Eye (tissue), 1 donor: ENCODE results near the gene MFAP3L.
A peak's percentile ranks its signal among the peaks of the same experiment; 100 is the strongest.
"Not testable (repeated sequence)": the region's sequence is repeated elsewhere in the genome, so short reads cannot be mapped to it uniquely, and the experiment has no call there.

Source experiments
- DNase-seq: peaks from one replicate; pipeline ENCODE4 v3.0.0-alpha.2; 2015

MFAP3L gene

GRCh38 chr4:170026253-170027021 is at the start of gene MFAP3L:
Gene MFAP3L, minus strand, starts transcription at chr4:170026395. Its CDS starts 20,518 bp downstream, at chr4:170005877.
- peak; percentile 95 for DNase-seq

DNA sequence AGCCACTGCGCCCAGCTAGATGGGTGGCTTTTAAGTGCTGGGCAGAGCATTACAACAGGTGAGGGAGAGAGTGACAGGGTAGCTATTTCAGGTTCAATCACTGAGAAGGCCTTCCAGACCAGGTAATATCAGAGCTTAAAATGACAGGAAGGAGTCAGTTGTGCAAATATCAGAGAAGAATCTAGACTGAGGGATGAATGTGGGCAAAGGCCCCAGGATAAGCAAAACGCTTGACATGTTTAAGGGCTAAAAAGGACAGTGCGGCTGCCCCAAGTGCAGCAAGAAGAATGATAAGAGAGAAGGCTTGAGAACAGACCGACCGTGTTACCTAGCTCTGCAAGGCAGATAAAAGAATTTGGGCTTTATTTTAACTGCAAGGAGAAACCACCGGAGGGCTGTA is 45.0 kb upstream of the MFAP3L start:
- no peak for DNase-seq

GRCh38 chr4:170068438-170069128 is 42.4 kb upstream of the MFAP3L start:
- DNase-seq: no peak

DNA sequence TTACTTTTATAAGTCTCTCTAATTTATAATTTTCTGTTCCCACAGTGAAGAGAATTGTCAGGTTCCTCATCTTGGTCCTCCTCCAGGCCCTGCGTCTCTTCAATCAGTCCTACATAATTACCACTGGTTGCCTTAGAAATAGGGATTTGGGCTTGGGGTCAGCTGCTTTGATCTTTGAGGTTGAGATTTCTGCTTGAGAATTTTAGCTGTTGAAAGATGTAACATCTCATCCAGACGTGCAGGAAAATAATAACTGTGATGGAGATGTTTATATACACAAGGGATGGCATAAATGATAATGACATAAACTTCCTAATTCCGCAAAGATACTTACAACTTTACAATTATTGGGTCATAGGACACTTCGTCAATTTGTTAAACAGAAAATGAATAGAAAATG is 33.2 kb upstream of the MFAP3L start:
- no peak for DNase-seq

DNA sequence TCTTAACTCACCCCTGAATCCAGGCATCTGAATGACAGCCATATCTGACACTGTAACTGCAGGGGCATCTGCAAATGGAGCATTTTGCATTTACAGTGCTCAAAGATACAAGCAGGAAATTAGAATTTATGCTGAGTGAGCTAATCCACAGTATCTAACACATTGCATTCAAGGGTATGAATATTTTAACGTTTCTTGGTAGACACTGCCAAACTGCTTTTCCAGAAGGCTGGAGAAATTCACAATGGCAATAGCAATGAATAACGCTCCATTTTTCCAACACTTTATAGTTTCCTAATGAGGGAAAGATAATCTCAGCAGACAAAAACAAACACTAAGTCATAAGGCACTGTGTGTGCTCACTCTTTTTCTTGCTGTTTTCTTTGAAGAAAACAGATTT is 32.6 kb upstream of the MFAP3L start:
- no peak for DNase-seq

GRCh38 chr4:170057866-170058265 is 31.7 kb upstream of the MFAP3L start:
- DNase-seq: no peak

DNA sequence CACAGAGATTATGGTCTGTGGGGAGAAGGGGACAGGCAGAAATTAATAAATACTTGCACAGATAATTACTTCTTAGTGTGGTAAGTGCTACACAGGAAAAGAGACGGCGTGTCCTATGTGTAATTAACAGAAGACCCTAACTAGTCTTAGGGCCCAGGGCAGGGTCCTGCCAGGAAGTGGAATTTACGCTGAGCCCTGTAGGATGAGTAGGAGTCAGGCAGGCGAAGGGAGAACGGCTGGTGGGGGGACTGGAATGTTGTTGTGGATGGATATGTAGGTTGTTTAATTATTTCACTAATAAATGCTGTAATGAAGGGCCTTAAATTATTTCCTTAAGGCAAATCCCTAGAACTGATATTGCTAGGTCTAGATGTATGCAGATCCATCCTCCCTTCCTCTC is 26.7 kb upstream of the MFAP3L start:
- no peak for DNase-seq

- DNase-seq: no peak
Observed at GRCh38 chr4:170051402-170051801, 25.2 kb upstream of the MFAP3L start.

DNA sequence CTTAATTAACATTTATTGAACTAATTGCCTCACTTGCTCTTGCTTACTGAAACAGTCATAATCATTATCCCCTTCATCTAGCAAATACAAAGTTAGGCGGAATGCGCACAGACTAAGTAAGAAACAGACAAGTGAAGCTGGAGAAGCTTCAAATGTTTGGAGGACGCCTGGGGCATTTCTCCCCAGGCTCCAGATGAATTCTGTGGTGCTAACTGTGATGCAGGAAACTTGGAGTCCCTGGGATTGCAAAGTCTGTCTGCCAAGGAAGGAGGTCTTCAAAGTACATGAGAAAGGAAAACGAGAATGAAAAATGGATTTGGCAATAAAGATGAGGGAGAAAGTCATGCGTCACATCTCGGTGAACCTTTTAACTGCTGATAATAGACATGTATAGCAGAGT is 23.6 kb upstream of the MFAP3L start:
- no peak for DNase-seq

GRCh38 chr4:170047771-170048354 is 21.7 kb upstream of the MFAP3L start:
- DNase-seq: peak; percentile 86

DNA sequence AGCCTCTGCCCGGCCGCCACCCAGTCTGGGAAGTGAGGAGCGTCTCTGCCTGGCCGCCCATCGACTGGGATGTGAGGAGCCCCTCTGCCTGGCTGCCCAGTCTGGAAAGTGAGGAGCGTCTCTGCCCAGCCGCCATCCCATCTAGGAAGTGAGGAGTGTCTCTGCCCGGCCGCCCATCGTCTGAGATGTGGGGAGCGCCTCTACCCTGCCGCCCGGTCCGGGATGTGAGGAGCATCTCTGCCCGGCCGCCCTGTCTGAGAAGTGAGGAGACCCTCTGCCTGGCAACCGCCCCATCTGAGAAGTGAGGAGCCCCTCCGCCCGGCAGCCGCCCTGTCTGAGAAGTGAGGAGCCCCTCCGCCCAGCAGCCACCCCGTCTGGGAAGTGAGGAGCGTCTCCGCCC is 20.0 kb upstream of the MFAP3L start:
- not testable (repeated sequence) for DNase-seq

DNA sequence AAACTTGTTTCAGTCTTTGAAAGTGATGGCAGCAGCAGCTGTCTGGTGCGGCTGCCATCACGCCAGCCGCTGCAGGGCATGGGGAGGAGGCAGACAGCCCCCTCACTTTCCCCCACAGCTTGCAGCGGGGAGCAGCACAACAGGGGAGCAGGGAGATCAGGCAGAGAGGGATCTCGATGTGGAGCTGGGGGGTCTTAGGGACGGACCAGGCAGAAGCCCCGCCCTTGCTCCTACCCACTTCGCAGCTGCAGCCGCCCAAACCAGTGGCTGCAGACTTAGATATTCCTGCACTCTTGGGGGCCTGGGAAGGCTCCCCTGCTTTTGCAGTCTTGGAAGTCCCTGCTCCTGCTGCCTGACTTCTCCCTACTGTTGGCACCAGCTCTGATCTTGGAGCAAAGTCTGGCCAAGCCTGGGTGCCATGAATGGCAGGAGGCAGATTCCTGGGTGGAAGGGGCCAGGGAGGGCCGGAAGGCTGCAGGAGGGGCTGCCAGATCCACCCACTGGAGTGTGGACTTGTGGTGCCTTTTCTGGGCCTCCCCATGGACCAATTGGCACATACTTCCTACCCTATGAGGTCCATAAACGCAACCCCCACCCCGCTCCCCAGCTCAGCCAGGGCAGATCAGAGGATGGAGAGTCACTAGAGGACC is 14.0 kb upstream of the MFAP3L start:
- DNase-seq: no peak

GRCh38 chr4:170038769-170039168 is 12.6 kb upstream of the MFAP3L start:
- no peak for DNase-seq

DNA sequence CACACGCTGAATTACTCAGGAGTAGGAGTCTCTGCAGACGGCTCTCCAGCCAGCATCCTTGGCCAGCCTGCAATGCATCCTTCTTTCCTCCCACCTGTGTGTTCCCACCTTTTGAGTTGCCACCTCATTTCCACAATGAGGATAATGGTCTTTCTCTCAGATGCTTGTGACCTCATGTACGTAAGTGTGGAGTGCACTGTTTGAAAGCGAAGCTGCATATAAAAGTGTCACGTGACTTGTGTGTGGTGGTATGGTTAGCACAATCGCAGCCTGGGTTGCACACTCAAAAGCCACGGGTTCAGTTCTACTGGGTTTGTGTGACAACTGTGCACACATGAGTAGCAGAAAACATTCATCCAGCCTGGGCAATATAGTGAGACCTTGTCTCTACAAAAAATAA is 12.0 kb upstream of the MFAP3L start:
- DNase-seq: no peak

DNA sequence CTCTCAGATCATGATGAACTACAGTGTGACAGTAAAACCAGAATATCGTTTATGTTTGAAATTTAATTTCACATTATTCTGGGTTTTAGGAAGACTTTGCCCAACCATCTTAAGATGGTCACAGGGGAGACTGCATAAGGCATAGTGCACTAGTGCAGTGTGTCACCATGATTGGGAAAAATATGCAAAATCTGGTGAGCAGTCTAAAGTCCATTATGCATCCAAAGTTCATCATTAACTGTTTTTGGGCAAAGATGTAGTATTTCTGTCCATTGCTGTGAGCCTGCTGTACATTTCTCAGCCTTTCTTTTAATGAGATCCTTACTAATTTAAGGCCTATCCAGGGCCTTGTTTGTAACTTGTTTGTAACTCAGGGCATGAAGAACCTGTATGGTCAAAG is 11.3 kb upstream of the MFAP3L start:
- DNase-seq: no peak

DNA sequence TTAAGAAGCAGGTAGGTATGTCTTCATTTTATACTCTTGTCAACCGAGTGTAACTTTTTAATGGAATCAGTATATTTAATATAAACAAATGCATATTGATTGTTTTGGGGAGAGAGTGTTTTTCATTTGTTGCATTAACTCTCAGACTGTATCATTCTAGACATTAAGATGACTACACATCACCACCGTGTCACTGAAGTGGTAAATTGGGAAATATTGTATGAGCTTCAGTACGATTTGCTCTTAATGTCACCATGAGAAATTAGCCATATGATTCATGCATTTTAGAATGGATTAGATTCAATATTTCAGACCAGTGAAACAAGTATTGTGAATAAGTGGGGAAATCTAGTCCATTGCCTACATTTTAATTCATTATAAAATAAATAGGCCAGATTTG is 9.7 kb upstream of the MFAP3L start:
- DNase-seq: no peak

DNA sequence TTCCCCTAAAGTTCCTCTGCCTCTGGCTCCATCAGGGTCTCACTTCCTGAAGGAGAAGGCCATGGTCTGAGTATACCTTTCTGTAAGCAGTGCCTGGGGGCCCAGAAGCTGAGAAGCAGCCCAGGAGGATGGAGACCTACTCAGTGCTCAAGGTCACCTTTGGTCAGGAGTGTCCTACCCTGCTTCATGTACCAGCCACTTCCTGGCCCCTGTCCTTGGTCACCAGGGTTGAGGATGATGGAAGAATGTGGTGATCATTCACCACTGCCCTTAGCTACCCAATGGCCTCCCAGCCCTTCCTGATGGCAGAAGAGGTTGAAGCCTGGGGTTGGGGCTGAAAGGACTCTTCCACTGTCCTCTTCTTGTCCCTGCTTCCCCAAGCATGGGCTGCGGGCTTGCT is 9.0 kb upstream of the MFAP3L start:
- no peak for DNase-seq

DNA sequence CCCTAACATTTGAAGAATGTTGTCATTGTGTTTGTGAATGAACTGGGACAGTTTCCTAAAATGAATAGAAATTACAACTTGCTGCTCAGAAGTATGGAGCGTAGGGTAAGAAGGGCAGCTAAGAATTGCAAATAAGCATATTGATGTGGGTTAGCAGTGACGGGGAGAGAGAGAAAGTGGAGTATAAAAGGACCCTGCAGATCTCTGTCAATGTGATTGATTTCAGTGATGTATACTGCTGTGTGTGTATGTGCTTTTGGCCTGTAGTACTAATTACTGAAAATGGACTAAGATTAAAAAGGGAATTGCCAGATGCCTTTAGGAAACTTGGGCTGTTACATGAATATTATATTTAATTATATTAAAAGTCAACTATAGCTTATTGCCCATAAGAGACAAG is 7.8 kb upstream of the MFAP3L start:
- DNase-seq: no peak

DNA sequence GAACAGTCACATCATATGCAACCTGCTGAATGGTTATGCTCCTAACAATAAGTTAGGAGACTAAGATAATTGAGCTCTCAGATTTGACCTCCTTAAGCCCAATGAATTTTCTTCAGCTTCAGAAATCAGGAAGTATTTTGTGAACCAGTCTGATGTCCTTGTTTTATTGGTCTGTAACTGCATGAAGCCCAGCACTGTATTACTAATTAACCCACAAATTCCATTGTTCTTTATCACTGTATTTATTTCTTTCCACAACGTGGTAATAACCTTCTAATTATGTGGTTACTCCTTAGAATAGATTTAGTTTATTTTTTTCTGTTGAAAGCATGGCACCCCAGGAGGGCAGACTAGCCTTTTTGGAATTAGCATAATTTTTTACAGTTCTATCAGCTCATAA is 3.9 kb upstream of the MFAP3L start:
- no peak for DNase-seq

DNA sequence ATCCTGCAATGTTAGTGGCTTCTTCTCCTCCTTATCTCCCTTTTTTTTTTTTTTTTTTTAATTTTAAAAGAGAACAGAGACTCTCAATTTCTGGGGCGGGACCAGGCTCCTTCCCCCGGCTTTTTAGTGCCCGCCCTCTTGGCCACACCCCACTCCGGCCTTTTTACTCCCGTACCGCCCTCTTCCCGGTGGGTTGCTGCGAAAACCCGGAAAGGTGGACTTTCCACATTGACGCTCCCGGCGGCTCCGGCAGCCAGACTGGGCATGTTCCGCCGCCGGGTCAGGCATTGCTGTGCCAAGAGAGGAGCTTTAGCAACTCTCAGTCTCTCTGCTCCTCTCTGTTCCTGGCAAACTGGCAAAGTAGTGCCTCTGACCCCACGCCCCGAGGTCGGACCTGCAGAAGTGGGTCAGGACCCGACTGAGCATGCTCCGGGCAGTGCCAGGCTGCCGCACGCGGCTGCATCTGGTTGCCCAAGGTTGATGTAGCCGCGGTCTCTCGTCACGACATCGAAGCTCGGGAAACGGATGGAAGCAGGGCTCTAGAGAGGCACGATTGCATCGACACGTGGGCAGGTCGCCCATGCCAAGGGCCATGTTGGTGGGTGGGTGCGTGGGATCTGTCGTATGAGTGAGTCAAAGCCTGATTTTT is 1.1 kb upstream of the MFAP3L start:
- DNase-seq: peak; percentile 99

- peak; percentile 70 for DNase-seq
Observed at GRCh38 chr4:170025523-170026252, 507 bp downstream of the MFAP3L start.

DNA sequence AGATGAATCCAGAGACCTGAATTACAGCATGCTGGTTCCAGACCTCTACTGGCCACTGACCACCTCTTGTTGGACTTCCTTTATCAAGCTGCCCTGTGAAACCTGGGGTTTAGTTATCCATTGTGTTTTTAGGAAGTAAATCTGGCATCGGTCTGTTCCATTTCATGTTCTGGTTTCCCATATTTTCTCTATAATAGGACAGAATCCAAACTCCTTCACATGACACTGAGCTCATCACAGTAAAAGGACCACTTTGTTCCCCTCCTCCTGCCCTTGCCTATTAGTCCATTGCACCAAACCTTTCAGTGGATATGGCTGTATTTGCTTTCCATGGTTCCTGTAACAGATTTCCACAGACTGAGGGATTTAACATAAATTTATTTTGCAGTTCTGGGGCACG is 4.0 kb downstream of the MFAP3L start:
- DNase-seq: no peak
